Peyer's patch (tissue), 4 donors: ENCODE data around the gene ZMYND10. TPM values are rescaled to one million over a fixed set of nuclear protein-coding genes. Genes with fewer than 3 reads are reported as not detected.
"Not testable (repeated sequence)": the region's sequence is repeated elsewhere in the genome, so short reads cannot be mapped to it uniquely, and the experiment has no call there.

ENCODE experiments used
- DNase-seq, 3 donors: peaks; one replicate each; pipeline ENCODE4 v3.0.0-alpha.2; 2017 to 2019
- H3K27ac ChIP-seq, 4 donors: fragments of 200-600 bp; sonication (generic); one replicate each; pipeline ENCODE4 v1.5.1; 2016 to 2019
- H3K27me3 ChIP-seq, 2 donors: fragments of 200-600 bp; sonication (generic); one replicate each; pipeline ENCODE4 v1.5.1; 2019
- H3K36me3 ChIP-seq, 3 donors: fragments of 200-600 bp; sonication (generic); one replicate each; pipeline ENCODE4 v1.5.1; 2016 to 2019
- H3K4me1 ChIP-seq, 4 donors: fragments of 200-600 bp; sonication (generic); one replicate each; pipeline ENCODE4 v1.5.1; 2016 to 2019
- H3K4me3 ChIP-seq, 4 donors: fragments of 200-600 bp; sonication (generic); 1 replicate in 3 of 4; 2 replicates in 1 of 4; pipeline ENCODE4 v1.5.1; 2016 to 2019; ENCODE audit warnings: mild to moderate bottlenecking in 1 of 4
- H3K9me3 ChIP-seq, 4 donors: fragments of 200-600 bp; sonication (generic); one replicate each; pipeline ENCODE4 v1.5.1; 2016 to 2019; ENCODE audit warnings: mild to moderate bottlenecking in 1 of 4
- CTCF ChIP-seq, 6 experiments: fragments of 450-650 bp in 4 of 6; fragments of 200-600 bp in 2 of 6; sonication (generic) in 1 of 6; IDR thresholded peaks; one replicate each; pipeline ENCODE4 v1.5.1; 2017 to 2019; ENCODE audit warnings: antibody characterized with exemption in 6 of 6, mild to moderate bottlenecking in 3 of 6, moderate library complexity in 1 of 6
- POLR2A ChIP-seq, 2 donors: fragments of 450-650 bp; IDR thresholded peaks; one replicate each; pipeline ENCODE4 v1.5.1; 2017; ENCODE audit warnings: antibody characterized with exemption in 2 of 2, mild to moderate bottlenecking in 2 of 2, moderate library complexity in 2 of 2
- total RNA-seq, 4 donors: library from RNA; depleted of rRNA; stranded (reverse); fragments of >200 nt; gene quantifications; one replicate each; pipeline ENCODE4 v1.1.0, GENCODE V29; 2016

ZMYND10 gene
- total RNA-seq, 4 donors from 2014 or later = 0.27 to 0.38 TPM; not detected in 2

- Histone ChIP-seq H3K4me3 (no peak overlapping the region), H3K9me3 (no peaks in the 10 kb centered on the region), H3K27me3 (no peaks in the 10 kb centered on the region), H3K27ac (peak overlapping the region in 1 of 4 donors; percentile 5), H3K4me1 (peaks cover 3 to 42% (median 11%) of the 10 kb centered on the region in 4 donors), H3K36me3 (peaks cover 0 to 11% (median 0%) of the 10 kb centered on the region in 3 donors)
- no peak for DNase-seq
- TF ChIP-seq CTCF (IDR thresholded peaks at IDR 0.05) = no peak
- no peak for TF ChIP-seq POLR2A (IDR thresholded peaks at IDR 0.05)
Observed at GRCh38 chr3:50314816-50315215, 30.7 kb downstream of the ZMYND10 start.

- no peak overlapping the region for H3K27ac ChIP-seq
Observed at GRCh38 chr3:50314342-50314741, 31.2 kb downstream of the ZMYND10 start.

GRCh38 chr3:50312041-50312440, 33.5 kb downstream of the ZMYND10 start:
- H3K27me3 ChIP-seq, H3K9me3 ChIP-seq, H3K36me3 ChIP-seq, DNase-seq: not testable (repeated sequence)
- Histone ChIP-seq H3K4me3 (peak overlapping the region in 1 of 4 donors; percentile 17), H3K4me1 (peaks cover 1 to 15% (median 8%) of the 10 kb centered on the region in 4 donors), H3K27ac (peak overlapping the region in 2 of 4 donors; percentile 39 to 46)

More at GRCh38 chr3:50314342-50314741, 31.2 kb downstream of the ZMYND10 start:
- H3K4me1 ChIP-seq = peaks cover 3 to 38% (median 11%) of the 10 kb centered on the region in 4 donors
- H3K36me3 ChIP-seq = peaks cover 0 to 11% (median 0%) of the 10 kb centered on the region in 3 donors
- H3K4me3 ChIP-seq = no peak overlapping the region
- TF ChIP-seq POLR2A (IDR thresholded peaks at IDR 0.05) (no peak), CTCF (IDR thresholded peaks at IDR 0.05) (no peak)
- DNase-seq = no peak
- H3K9me3 ChIP-seq = no peaks in the 10 kb centered on the region
- H3K27me3 ChIP-seq = no peaks in the 10 kb centered on the region

- no peaks in the 10 kb centered on the region for H3K36me3 ChIP-seq
- no peak overlapping the region for H3K27ac ChIP-seq
- no peak for DNase-seq
- peaks cover 0 to 23% (median 0%) of the 10 kb centered on the region in 4 donors for H3K4me1 ChIP-seq
- TF ChIP-seq CTCF (IDR thresholded peaks at IDR 0.05) = no peak
- no peak for TF ChIP-seq POLR2A (IDR thresholded peaks at IDR 0.05)
- no peaks in the 10 kb centered on the region for H3K27me3 ChIP-seq
- no peak overlapping the region for H3K4me3 ChIP-seq
- H3K9me3 ChIP-seq = no peaks in the 10 kb centered on the region
Observed at GRCh38 chr3:50304601-50305000, 40.9 kb downstream of the ZMYND10 start.

- peak within 1 kb of the TSS in 2 of 4 donors; percentile 8 to 34 for H3K4me3 ChIP-seq
- H3K27me3 ChIP-seq = no peaks in the 10 kb centered on the region
- TF ChIP-seq CTCF (IDR thresholded peaks at IDR 0.05) = peak in 1 of 6 experiments; percentile 10
- TF ChIP-seq POLR2A (IDR thresholded peaks at IDR 0.05) = no peak
- H3K27ac ChIP-seq = peak within 1 kb of the TSS in 3 of 4 donors; percentile 4 to 61 (median 15)
- no peaks in the 10 kb centered on the region for H3K36me3 ChIP-seq
- H3K4me1 ChIP-seq = peaks cover 3 to 31% (median 4%) of the 10 kb centered on the region in 4 donors
- no peaks in the 10 kb centered on the region for H3K9me3 ChIP-seq
- DNase-seq = peak in 2 of 3 donors; percentile 62 to 68
Observed at GRCh38 chr3:50303013-50303815, 42.3 kb downstream of the ZMYND10 start, which contains the start of gene HYAL1. Gene HYAL1 (minus strand): TSS chr3:50303574. CDS start chr3:50302956, 618 bp downstream.
